ENCODE measurements around the gene ZC3H12C. TPM values are rescaled to one million over a fixed set of nuclear protein-coding genes. Genes with fewer than 3 reads are reported as not detected.

ZC3H12C gene
- total RNA-seq, 3 donors from 2014 or later = 10.2 to 19.8 (median 13.2) TPM

DNA sequence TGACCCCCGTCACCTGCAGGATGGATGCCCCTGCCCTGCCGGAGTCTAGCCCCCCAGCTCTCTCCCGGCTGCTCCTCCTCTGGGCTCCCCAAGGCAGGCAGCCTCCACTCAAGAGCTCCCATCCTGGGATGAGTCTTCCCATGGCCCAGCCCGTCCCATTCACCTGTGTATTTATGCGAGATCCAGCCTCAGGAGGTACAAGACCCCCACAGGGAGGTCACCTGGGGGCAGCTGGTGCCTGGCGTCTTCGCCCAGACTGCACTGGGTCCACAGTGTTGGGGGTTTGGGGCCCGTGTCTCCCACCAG lies 43.0 kb upstream of the ZC3H12C start:
- intact Hi-C loops (cut with DNase I; ENCODE audit: low total_unique reads) = no loop called here
- no peaks in the 10 kb centered on the region for H3K27me3 ChIP-seq
- H3K27ac ChIP-seq = no peak overlapping the region
- no peak overlapping the region for H3K4me3 ChIP-seq
- TF ChIP-seq POLR2AphosphoS5 (IDR thresholded peaks at IDR 0.05) (no peak), POLR2A (IDR thresholded peaks at IDR 0.05) (no peak)
- TF ChIP-seq, protein P1, sequence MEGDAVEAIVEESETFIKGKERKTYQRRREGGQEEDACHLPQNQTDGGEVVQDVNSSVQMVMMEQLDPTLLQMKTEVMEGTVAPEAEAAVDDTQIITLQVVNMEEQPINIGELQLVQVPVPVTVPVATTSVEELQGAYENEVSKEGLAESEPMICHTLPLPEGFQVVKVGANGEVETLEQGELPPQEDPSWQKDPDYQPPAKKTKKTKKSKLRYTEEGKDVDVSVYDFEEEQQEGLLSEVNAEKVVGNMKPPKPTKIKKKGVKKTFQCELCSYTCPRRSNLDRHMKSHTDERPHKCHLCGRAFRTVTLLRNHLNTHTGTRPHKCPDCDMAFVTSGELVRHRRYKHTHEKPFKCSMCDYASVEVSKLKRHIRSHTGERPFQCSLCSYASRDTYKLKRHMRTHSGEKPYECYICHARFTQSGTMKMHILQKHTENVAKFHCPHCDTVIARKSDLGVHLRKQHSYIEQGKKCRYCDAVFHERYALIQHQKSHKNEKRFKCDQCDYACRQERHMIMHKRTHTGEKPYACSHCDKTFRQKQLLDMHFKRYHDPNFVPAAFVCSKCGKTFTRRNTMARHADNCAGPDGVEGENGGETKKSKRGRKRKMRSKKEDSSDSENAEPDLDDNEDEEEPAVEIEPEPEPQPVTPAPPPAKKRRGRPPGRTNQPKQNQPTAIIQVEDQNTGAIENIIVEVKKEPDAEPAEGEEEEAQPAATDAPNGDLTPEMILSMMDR (IDR thresholded peaks at IDR 0.05) = no peak
- peaks cover 0 to 19% of the 10 kb centered on the region in 2 donors for H3K9me3 ChIP-seq
- H3K36me3 ChIP-seq = no peaks in the 10 kb centered on the region
- no peak for DNase-seq (ENCODE audit: low spot score in 2 of 2)
- no peaks in the 10 kb centered on the region for H3K4me1 ChIP-seq

DNA sequence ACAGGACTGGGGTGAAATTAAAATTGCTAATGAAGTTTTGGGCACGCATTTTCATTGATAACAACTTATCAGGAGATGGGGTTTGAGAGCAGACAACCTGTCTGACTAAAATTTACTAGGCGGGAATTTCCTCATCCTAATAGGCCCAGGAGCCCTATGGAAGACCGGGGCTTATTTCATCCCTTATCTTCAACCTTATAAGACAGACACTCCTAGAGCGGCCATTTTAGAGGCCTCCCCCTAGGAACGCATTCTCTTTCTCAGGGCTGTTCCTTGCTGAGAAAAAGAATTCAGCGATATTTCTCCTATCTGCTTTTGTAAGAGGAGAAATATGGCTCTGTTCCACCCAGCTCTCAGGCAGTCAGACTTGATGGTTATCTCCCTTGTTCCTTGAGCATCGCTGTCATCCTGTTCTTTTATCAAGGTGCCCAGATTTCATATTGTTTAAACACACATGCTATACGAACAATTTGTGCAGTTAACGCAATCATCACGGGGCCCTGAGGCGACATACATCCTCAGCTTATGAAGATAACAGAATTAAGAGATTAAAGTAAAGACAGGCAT lies 39.3 kb upstream of the ZC3H12C start:
- DNase-seq (ENCODE audit: low spot score in 2 of 2) = no peak
- TF ChIP-seq, protein P1 (IDR thresholded peaks at IDR 0.05) = no peak
- no peak for TF ChIP-seq POLR2AphosphoS5 (IDR thresholded peaks at IDR 0.05)
- no peak for TF ChIP-seq POLR2A (IDR thresholded peaks at IDR 0.05)
- Histone ChIP-seq H3K27ac (no peak overlapping the region), H3K4me1 (no peaks in the 10 kb centered on the region), H3K27me3 (no peaks in the 10 kb centered on the region), H3K4me3 (no peak overlapping the region), H3K9me3 (peaks cover 0 to 19% of the 10 kb centered on the region in 2 donors), H3K36me3 (no peaks in the 10 kb centered on the region)
- intact Hi-C loops (cut with DNase I; ENCODE audit: low total_unique reads) = no loop called here

DNA sequence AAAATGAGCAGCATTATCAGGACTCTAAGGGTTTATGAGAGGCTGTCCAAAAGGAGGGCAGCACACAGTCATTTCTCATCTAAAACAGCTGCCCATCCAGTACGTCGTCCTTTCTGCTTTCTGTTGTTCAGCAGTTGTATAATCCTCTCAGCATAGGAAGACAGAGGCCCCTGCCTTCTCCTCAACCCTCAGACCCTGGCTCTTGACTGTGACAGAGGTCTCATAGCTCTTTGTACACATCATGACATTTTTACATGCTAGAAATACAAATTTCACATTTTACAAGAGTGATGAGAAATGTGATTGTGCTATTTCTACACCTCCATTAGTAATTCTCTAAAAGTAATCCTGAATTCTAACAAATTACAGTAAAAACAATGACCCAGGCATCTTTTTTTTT lies 36.2 kb upstream of the ZC3H12C start:
- no peaks in the 10 kb centered on the region for H3K4me1 ChIP-seq
- no peak overlapping the region for H3K4me3 ChIP-seq
- no peak for DNase-seq (ENCODE audit: low spot score in 2 of 2)
- H3K27ac ChIP-seq = no peak overlapping the region
- intact Hi-C loops (cut with DNase I; ENCODE audit: low total_unique reads) = no loop called here
- H3K36me3 ChIP-seq = no peaks in the 10 kb centered on the region
- no peaks in the 10 kb centered on the region for H3K27me3 ChIP-seq
- peaks cover 0 to 15% of the 10 kb centered on the region in 2 donors for H3K9me3 ChIP-seq
- TF ChIP-seq, protein P1 (IDR thresholded peaks at IDR 0.05) = no peak
- TF ChIP-seq POLR2AphosphoS5 (IDR thresholded peaks at IDR 0.05) = no peak
- no peak for TF ChIP-seq POLR2A (IDR thresholded peaks at IDR 0.05)

DNA sequence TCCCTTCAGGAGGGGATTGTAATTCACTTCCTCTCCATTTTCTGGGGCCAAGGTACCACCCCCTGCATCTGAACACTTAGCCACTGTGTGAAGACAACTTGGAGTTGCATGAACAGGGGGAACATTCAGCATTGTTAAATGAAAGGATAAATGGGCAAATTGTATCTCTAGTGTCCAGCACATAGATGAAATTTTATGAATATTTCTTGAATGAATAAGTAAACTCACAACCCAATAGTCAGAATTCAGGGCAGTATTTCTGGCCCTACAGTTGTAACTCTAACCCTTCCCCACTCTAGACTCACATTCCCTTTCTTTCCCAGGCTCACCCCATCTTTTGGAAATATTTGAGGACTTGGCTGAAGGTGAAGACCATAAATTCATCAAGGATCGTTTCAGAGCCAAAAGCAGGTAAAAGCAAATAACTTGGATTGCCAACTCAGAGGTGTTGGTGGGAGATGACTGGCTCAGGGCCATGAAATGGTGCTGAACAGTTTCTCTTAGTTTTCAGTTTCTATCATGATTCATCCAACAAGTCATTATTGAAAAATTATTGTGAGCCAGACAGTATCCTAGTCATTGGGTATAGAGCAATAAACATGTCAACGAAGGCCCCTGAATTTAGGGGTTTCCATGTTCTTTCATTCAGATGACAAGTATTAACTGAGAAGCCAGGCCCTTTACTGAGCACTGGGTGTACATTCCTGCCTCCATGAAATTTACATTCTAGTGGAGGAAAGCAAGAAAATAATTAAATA lies 33.3 kb upstream of the ZC3H12C start:
- intact Hi-C loops (cut with DNase I; ENCODE audit: low total_unique reads) = no loop called here
- no peaks in the 10 kb centered on the region for H3K36me3 ChIP-seq
- DNase-seq (ENCODE audit: low spot score in 2 of 2) = no peak
- no peaks in the 10 kb centered on the region for H3K9me3 ChIP-seq
- TF ChIP-seq, protein P1 (IDR thresholded peaks at IDR 0.05) = no peak
- no peak for TF ChIP-seq POLR2AphosphoS5 (IDR thresholded peaks at IDR 0.05)
- no peaks in the 10 kb centered on the region for H3K27me3 ChIP-seq
- H3K4me1 ChIP-seq = no peaks in the 10 kb centered on the region
- H3K4me3 ChIP-seq = no peak overlapping the region
- H3K27ac ChIP-seq = no peak overlapping the region

DNA sequence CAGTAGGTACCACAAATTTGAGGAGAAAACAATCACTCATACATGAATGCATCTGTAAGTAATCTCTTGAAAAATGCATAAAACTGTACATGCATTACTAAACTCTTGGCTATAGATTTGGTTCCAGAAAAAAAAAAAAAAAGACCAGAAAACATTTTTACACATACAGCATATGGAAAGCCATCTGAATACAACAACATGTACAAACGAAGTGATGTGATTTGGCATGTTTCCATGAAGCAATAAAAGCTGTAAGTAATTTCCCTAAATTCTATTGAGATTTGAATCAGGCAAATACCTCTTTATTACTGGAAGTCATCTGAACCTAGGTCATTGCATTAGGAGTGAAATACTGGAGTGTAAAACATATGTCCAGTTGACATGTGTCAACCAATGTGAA lies 31.9 kb upstream of the ZC3H12C start:
- no peaks in the 10 kb centered on the region for H3K4me1 ChIP-seq
- no peak overlapping the region for H3K27ac ChIP-seq
- no peak overlapping the region for H3K4me3 ChIP-seq
- H3K36me3 ChIP-seq = no peaks in the 10 kb centered on the region
- no peak for DNase-seq (ENCODE audit: low spot score in 2 of 2)
- intact Hi-C loops (cut with DNase I; ENCODE audit: low total_unique reads) = no loop called here
- H3K9me3 ChIP-seq = no peaks in the 10 kb centered on the region
- TF ChIP-seq POLR2A (IDR thresholded peaks at IDR 0.05) (no peak), POLR2AphosphoS5 (IDR thresholded peaks at IDR 0.05) (no peak)
- TF ChIP-seq, protein P1 (IDR thresholded peaks at IDR 0.05) = no peak
- no peaks in the 10 kb centered on the region for H3K27me3 ChIP-seq
